ENCODE results near the gene SPTBN4. TPM values are rescaled to one million over a fixed set of nuclear protein-coding genes. Genes with fewer than 3 reads are reported as not detected.
"Not testable (repeated sequence)": the region's sequence is repeated elsewhere in the genome, so short reads cannot be mapped to it uniquely, and the experiment has no call there.

The SPTBN4 gene
- polyA plus RNA-seq, 6 donors from 2014 or later = not detected

DNA sequence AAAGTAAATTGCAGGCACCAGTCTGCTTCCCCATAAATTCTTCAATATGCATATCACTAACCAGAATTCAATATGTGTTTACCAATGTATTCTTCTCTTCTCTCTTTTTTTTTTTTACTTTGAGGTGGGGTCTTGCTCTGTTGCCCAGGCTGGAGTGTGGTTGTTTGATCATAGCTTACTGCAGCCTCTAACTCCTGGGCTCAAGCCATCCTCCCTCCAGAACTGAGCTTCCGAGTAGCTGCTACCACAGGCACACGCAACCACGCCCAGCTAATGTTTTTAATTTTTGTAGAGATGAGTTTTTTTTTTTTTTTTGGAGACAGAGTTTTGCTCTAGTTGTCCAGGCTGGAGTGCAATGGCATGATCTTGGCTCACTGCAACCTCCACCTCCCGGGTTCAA lies 151.2 kb downstream of the SPTBN4 start:
- ATAC-seq (ENCODE audit: low read depth in 2 of 2) (no peak), DNase-seq (no peak)
- Mint-ChIP-seq H3K4me1 (peaks cover 20 to 31% (median 30%) of the 10 kb centered on the region in 3 donors), H3K36me3 (peaks cover 9 to 19% of the 10 kb centered on the region in 2 donors), H3K27me3 (no peaks in the 10 kb centered on the region), H3K27ac (peak overlapping the region in 1 of 6 donors; percentile 56), H3K9me3 (no peaks in the 10 kb centered on the region), H3K4me3 (no peak overlapping the region)

DNA sequence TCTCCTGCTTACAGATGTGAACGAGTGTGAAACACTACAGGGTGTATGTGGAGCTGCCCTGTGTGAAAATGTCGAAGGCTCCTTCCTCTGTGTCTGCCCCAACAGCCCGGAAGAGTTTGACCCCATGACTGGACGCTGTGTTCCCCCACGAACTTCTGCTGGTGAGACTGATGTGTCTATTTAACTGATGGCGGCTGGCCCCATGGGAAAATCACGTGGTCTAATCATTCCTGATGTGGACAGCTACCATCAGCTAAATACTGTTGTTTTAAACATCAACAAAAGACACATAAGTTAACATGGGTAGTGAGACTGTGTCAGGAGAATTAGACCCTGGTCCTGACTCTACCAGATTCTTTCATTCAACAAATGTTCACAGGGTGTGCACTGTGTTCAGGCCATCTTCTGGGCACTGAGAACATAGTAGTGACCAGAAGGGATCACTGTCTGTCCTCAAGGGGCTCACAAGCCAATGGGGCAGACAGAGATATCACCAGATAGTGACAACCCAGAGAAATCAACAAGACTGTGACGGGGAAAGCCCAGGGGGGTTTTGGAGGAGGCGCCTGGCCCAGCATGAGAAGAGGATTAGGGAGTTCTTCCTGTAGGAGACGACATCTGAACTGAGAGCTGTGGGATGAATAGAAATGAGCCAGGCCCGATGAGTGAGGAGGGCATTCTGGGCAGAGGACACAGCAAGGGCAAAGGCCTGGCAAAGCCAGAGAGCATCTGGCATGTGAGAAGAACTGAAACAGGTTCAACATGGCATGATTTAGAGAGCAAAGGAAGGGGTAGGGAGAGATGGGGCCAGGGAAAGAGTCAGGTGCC lies 152.7 kb downstream of the SPTBN4 start:
- peak overlapping the region in 4 of 6 donors; percentile 10 to 90 (median 57) for H3K27ac Mint-ChIP-seq
- DNase-seq (no peak), ATAC-seq (ENCODE audit: low read depth in 2 of 2) (no peak)
- H3K4me1 Mint-ChIP-seq = peaks cover 8 to 23% (median 16%) of the 10 kb centered on the region in 3 donors
- H3K36me3 Mint-ChIP-seq = peaks cover 9 to 30% of the 10 kb centered on the region in 2 donors
- peak overlapping the region in 1 of 8 donors; percentile 56 for H3K4me3 Mint-ChIP-seq
- H3K27me3 Mint-ChIP-seq = no peaks in the 10 kb centered on the region
- no peaks in the 10 kb centered on the region for H3K9me3 Mint-ChIP-seq

DNA sequence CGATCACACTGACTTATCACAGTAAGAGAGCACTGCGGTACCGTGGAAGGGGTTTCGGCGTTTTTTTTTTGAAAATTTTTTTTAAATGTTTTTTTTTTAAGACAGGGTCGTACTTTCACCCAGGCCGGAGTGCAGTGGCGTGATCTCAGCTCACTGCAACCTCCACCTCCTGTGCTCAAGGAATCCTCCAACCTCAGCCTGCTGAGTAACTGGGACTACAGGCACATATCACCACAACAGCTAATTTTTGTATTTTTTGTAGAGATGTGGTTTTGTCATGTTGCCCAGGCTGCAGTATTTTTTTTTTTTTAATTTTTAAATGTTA lies 153.3 kb downstream of the SPTBN4 start:
- no peaks in the 10 kb centered on the region for H3K27me3 Mint-ChIP-seq
- DNase-seq = no peak
- H3K9me3 Mint-ChIP-seq = no peaks in the 10 kb centered on the region
- H3K36me3 Mint-ChIP-seq = peaks cover 13 to 30% of the 10 kb centered on the region in 2 donors
- H3K4me3 Mint-ChIP-seq = peak overlapping the region in 1 of 8 donors; percentile 56
- H3K27ac Mint-ChIP-seq = peak overlapping the region in 1 of 6 donors; percentile 10
- ATAC-seq (ENCODE audit: low read depth in 2 of 2) = no peak
- peaks cover 3 to 17% (median 10%) of the 10 kb centered on the region in 3 donors for H3K4me1 Mint-ChIP-seq

DNA sequence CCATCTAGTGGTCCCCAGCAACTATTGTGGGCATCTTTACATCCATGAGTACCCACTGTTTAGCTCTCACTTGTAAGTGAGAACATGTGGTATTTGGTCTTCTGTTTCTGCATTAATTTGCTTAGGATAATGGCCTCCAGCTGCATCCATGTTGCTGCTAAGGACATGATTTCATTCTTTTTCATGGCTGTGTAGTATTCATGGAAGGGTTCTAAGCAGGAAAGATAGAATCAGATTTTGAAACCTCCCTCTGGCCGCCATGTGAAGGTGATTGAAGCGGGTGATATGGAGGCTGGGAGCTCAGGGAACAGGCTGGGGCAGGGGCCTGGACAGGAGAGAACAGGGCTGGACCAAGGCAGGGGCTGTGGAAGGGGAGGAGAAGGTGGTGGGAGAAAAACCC lies 154.5 kb downstream of the SPTBN4 start:
- H3K27me3 Mint-ChIP-seq = no peaks in the 10 kb centered on the region
- H3K36me3 Mint-ChIP-seq = peaks cover 19 to 34% of the 10 kb centered on the region in 2 donors
- ATAC-seq (ENCODE audit: low read depth in 2 of 2) = no peak
- DNase-seq = no peak
- no peak overlapping the region for H3K4me3 Mint-ChIP-seq
- peaks cover 11 to 20% (median 11%) of the 10 kb centered on the region in 3 donors for H3K4me1 Mint-ChIP-seq
- H3K27ac Mint-ChIP-seq = no peak overlapping the region
- peaks cover 0 to 1% (median 0%) of the 10 kb centered on the region in 7 donors for H3K9me3 Mint-ChIP-seq

DNA sequence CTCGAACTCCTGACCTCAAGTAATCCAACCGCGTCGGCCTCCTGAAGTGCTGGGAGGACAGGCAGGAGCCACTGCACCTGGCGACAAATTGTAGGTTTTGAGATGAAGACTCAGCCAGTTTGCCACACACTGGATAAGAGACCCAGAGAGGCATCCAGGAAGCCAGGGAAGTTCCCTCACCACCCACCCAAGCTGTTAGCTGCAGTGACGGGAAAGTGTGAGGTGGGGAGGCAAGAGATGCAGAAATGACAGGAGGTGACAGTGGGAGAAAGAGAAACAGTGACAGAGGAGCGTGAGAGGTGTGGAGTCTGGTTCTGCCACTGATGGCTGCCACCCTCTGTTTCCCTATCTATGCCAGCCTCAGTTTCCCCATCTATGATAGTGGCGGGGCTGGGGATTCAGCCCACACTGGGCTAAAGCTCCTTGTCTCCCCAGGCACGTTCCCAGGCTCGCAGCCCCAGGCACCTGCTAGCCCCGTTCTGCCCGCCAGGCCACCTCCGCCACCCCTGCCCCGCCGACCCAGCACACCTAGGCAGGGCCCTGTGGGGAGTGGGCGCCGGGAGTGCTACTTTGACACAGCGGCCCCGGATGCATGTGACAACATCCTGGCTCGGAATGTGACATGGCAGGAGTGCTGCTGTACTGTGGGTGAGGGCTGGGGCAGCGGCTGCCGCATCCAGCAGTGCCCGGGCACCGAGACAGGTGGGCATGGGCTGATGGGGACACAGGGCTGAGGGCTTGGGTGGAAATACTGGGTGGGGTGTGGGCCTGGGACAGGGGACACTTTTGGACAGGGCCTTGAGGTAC lies 155.4 kb downstream of the SPTBN4 start:
- Mint-ChIP-seq H3K27ac (peak overlapping the region in 2 of 6 donors; percentile 14 to 47), H3K4me3 (no peak overlapping the region), H3K4me1 (peaks cover 11 to 23% (median 13%) of the 10 kb centered on the region in 3 donors), H3K36me3 (peaks cover 21 to 38% of the 10 kb centered on the region in 2 donors), H3K27me3 (no peaks in the 10 kb centered on the region), H3K9me3 (peaks cover 0 to 1% (median 0%) of the 10 kb centered on the region in 7 donors)
- DNase-seq (no peak), ATAC-seq (ENCODE audit: low read depth in 2 of 2) (no peak)

DNA sequence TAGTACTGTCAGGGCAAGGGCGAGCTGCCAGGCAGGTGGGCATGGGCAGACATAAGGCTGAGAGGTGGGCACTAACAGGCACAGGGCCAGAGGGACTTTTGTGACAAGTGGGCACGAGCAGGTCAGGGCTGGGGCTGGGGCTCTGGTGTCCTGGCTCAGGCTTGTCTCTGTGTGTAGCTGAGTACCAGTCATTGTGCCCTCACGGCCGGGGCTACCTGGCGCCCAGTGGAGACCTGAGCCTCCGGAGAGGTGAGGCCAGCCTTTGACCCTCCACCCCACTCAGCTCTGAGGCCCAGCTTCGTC lies 155.9 kb downstream of the SPTBN4 start:
- DNase-seq (no peak), ATAC-seq (ENCODE audit: low read depth in 2 of 2) (no peak)
- Mint-ChIP-seq H3K4me3 (no peak overlapping the region), H3K27ac (peak overlapping the region in 2 of 6 donors; percentile 14 to 47), H3K9me3 (peaks cover 0 to 1% (median 0%) of the 10 kb centered on the region in 7 donors), H3K27me3 (no peaks in the 10 kb centered on the region), H3K36me3 (peaks cover 21 to 38% of the 10 kb centered on the region in 2 donors), H3K4me1 (peaks cover 11 to 23% (median 13%) of the 10 kb centered on the region in 3 donors)

DNA sequence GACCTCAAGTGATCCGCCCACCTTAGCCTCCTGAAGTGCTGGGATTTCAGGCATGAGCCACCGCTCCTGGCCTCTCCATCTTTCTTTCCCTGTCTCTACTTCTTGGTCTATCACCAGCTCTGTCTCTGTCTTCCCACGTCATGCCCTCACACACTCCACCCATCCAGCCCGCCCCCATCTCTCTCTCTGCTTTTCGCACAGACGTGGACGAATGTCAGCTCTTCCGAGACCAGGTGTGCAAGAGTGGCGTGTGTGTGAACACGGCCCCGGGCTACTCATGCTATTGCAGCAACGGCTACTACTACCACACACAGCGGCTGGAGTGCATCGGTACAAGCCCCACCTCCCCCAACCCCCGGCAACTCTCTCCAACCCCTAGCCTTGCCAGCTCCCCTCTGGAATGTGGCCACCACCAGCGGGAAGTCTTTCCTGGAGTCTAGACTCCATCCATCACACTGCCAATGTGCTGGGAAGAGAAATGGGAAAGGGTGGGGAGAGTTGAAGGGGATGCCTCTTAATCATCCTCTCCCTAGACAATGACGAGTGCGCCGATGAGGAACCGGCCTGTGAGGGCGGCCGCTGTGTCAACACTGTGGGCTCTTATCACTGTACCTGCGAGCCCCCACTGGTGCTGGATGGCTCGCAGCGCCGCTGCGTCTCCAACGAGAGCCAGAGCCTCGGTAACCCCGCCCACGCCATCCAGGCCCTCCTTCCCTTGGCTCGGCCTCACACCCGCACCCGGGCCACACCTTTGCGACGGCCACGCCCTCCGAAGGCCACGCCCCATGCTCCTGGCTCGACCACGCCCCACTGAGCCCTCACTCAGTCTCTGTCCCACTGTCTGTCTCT lies 156.8 kb downstream of the SPTBN4 start:
- H3K36me3 Mint-ChIP-seq = peaks cover 21 to 38% of the 10 kb centered on the region in 2 donors
- ATAC-seq (ENCODE audit: low read depth in 2 of 2) (no peak), DNase-seq (no peak)
- no peak overlapping the region for H3K4me3 Mint-ChIP-seq
- peaks cover 0 to 1% (median 0%) of the 10 kb centered on the region in 7 donors for H3K9me3 Mint-ChIP-seq
- peaks cover 11 to 23% (median 13%) of the 10 kb centered on the region in 3 donors for H3K4me1 Mint-ChIP-seq
- peak overlapping the region in 1 of 6 donors; percentile 64 for H3K27ac Mint-ChIP-seq
- no peaks in the 10 kb centered on the region for H3K27me3 Mint-ChIP-seq

DNA sequence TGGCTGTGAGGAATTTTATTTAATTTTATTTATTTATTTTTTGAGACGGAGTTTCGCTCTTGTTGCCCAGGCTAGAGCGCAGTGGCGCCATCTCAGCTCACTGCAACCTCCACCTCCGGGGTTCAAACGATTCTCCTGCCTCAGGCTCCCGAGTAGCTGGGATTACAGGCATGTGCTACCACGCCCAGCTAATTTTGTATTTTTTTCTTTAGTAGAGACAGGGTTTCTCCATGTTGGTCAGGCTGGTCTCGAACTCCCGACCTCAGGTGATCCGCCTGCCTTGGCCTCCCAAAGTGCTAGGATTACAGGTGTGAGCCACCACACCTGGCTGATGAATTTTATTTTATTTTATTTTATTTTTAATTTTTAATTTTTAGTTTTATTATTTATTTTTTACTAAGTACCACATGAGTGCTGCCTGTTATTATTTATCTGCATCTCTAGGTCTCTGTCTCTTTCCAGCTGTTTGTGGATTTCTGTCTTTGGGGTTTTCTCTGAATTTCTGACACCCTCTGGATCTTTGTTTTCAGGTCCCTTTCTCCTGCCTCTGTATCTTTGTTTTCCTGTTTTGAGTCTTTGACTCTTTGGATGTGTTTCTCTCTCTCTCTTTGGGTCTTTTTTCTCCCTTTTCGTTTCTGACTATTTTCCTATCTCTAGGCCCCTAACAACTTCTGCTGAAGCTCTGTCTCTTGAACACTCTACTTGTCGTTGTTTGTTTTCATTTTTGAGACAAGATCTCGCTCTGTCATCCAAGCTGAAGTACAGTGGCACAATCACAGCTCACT lies 157.8 kb downstream of the SPTBN4 start:
- H3K27ac Mint-ChIP-seq; H3K4me3 Mint-ChIP-seq; H3K9me3 Mint-ChIP-seq; DNase-seq; ATAC-seq (ENCODE audit: low read depth in 2 of 2); H3K27me3 Mint-ChIP-seq: not testable (repeated sequence)
- H3K4me1 Mint-ChIP-seq = peaks cover 11 to 24% (median 13%) of the 10 kb centered on the region in 3 donors
- H3K36me3 Mint-ChIP-seq = peaks cover 16 to 38% of the 10 kb centered on the region in 2 donors

DNA sequence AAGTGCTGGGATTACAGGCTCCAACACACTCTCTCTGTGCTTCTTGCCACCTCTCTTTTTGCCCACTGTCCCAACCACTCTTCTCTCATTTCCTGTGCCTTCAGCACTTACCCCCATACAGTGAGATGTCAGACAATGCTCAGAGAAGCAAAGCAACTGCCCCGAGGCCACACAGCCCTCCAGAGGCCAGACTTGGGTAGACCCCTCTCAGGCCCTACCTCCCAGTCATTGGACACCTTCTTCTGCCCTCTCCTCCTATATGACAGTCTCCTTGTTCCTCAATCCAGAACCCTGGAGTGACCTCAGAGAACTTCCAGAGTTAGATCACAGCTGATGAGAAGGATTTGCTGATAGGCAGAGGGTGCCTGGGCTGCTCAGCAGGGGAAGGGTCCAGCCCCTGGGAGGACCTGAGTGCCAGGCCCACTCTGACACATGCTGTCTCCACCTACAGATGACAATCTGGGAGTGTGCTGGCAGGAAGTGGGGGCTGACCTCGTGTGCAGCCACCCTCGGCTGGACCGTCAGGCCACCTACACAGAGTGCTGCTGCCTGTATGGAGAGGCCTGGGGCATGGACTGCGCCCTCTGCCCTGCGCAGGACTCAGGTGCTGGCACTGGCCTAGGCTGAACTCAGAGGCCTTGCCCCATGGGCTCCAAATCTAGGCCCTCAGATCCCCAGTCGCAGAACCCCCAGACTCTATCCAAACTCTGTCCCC lies 158.8 kb downstream of the SPTBN4 start:
- peak overlapping the region in 1 of 6 donors; percentile 91 for H3K27ac Mint-ChIP-seq
- peaks cover 6 to 24% (median 13%) of the 10 kb centered on the region in 3 donors for H3K4me1 Mint-ChIP-seq
- peaks cover 0 to 1% (median 0%) of the 10 kb centered on the region in 7 donors for H3K9me3 Mint-ChIP-seq
- no peak for DNase-seq
- no peaks in the 10 kb centered on the region for H3K27me3 Mint-ChIP-seq
- H3K4me3 Mint-ChIP-seq = no peak overlapping the region
- peaks cover 16 to 38% of the 10 kb centered on the region in 2 donors for H3K36me3 Mint-ChIP-seq
- no peak for ATAC-seq (ENCODE audit: low read depth in 2 of 2)

Measured in naive B cell (primary cell).